GM18951 (cell line): ENCODE data around the gene CDK11A.
"Not testable (repeated sequence)": the region's sequence is repeated elsewhere in the genome, so short reads cannot be mapped to it uniquely, and the experiment has no call there.

Experiments
- POLR2A ChIP-seq: IDR thresholded peaks from 4 replicates; pipeline ENCODE4 v1.6.1; 2011; ENCODE audit warnings: mild to moderate bottlenecking; ENCODE audit not compliant: insufficient read length, insufficient read depth; ENCODE audit errors: extremely low read depth
- in situ Hi-C: fragments of 300-500 bp; cut with MboI; formaldehyde crosslinking; loops from one replicate; pipeline ENCODE4 v1.12.0; 2022; ENCODE audit warnings: low sequenced_read_pairs, mixed read lengths, inconsistent platforms; ENCODE audit not compliant: unreplicated experiment

Gene CDK11A

DNA sequence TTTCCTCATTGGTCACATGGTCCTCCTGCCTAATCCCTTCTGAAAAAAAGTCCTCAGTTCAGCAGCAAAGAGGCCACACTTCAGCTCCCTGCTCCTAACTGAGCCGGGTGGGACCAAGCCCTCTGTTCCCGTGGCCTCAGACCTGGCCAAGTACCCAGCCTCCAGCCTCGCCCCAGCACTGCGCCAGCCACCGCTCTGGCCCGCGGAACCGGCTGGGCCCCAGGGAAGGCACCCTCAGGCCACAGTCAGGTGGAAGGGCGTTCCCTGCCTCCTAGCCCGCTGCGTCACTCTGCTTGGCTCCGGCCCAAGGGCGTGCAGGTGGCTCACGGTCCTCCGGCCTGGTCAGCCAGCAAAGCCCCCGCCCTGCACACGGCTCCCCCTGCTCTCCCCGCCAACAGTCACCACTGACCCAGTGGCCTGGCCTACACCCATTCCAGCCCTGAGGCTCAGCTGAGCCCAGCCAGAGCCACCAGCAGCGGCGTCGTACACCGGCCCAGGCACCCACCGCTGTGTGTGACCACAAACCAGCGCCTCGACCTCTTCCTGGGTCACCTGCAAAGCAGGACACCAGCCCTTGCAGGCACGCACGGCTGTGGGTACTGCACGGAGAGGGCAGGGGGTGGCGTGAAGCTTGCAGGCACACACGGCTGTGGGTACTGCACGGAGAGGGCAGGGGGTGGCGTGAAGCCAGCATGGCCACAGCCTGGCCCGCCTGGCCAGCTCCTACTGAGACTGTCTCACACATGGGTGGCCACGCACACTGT lies 34.7 kb upstream of the CDK11A start:
- no peak for TF ChIP-seq POLR2A
- in situ Hi-C loops = no loop called here

DNA sequence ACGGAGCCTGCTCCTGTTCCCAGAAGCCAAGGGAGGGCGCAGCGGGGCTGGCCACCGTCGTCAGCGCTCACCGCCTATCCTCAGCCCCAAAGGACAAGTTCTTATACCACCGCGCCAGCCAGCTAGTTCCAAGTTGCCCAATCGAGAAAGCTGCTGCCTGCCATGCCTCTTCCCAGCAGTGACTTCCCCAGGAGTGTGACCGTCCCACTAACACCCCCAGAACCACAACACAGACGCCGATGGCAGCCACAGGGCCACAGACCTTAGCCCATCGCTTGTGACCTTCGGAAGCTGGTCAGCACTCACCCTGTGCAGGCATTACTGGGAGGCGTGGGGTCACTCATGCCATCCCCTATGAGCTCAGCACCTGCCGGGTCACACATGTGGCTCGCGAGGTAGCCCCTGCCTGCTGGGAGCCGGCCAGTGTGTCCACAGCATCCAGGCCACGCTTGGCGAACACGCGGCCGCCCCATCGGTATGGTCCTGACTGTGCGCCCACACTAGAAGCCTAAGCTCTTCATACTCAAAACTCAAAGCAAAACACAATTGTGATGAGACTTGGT lies 34.0 kb upstream of the CDK11A start:
- TF ChIP-seq POLR2A = no peak
- in situ Hi-C loops = no loop called here

DNA sequence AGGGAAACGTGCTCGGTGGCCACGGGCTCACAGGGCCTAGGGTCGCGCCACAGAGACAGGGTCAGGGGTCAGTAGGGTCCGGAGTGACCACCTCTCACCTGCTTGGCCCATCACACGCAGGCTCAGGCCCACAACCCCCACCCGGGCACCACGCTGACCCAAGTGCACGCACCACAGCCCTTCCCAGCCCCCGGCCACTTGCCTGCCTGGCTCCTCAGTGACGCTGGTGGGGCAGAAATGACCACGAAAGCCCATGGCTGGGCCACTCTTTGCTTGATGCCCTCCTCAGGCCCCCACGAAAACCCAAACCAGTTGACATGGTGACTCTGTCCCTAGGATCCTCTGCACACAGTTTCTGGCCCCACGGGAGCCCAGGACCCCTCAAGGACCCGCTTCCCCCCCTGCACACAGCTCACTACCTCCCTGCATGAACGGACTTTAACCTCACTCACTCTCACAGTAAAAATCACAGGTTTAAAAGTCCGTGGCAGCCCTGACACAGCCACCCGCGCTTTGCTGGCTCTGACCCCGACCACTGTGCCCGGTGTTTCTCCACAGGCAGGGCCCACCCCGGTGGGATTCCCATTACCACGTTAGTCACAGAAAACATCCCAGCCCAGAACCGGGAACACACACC lies 33.4 kb upstream of the CDK11A start:
- no peak for TF ChIP-seq POLR2A
- in situ Hi-C loops = no loop called here

DNA sequence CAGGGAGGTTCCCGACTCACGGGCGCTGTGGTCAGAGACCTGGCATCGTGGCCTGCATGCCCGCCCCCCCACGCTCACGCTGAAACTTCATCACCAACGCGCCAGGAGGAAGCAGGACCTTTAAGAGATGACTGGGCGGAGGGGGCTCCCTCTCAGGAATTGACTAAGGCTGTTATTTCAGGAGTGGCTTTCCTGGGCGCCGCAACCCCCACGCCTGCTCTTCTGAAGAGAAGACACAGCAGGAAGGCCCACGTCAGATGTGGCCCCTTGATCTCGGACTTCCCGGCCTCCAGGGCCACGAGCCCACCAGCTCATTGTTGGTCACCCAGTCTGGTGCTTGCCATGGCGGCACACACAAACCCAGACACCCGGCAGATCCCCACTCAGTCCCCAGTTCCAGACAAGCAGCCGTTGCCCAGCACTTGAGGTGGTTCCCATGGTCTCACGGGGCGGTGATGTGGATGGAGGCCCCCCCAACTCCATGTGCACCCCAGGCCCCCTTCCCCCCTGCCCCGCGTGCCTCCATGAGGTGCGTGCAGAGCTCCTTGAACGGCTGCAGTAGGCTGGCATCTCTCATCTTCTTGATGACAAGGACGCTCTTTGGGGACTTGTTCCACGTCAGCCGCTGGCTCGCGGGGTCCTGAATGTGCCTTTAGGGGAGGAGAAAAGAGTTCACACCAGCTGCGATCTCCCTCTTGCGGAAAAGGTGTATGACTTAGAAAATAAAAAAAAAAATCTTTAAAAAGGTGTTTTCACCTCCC lies 32.7 kb upstream of the CDK11A start:
- TF ChIP-seq POLR2A = no peak
- in situ Hi-C loops = no loop called here

DNA sequence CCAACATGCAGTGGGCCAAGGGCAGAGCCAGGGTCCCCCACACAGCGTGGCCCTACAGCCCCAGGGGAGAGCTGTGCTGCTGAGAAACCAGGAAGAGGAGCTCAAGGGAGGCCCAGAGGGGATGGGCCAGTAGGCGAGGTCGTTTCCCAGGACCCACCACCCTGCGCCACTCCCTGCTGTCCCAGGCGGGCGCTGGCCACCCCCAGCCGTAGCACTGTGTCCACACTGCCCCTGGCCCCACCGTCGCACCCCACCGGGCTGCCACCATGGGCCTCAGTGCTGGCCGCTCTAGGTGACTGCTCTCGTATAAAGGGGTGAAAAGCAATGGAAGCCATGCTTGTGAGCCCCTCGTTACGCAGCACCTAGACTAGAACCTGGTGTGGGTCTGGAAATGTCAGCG lies 31.7 kb upstream of the CDK11A start:
- TF ChIP-seq POLR2A = no peak
- in situ Hi-C loops = no loop called here

DNA sequence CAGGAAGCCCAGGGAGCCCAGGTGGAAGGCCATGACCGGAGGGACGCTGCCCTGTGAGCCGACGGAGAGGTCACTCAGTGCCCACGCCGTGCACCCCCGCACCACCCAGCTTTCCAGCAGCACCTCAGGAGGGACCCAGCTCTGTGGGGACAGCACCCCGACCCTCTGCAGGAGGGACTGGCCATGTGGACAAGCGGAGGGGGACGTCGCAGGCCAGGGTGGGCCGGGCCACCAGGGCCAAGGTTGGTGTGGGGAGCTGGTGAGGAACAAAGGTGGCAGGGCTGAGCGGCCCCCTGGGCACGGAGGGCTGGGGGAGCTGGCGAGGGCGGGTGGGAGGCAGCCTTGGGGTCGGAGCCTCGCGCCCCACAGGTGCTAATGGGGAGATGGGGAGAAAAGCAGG lies 31.3 kb upstream of the CDK11A start:
- in situ Hi-C loops = no loop called here
- TF ChIP-seq POLR2A = no peak

DNA sequence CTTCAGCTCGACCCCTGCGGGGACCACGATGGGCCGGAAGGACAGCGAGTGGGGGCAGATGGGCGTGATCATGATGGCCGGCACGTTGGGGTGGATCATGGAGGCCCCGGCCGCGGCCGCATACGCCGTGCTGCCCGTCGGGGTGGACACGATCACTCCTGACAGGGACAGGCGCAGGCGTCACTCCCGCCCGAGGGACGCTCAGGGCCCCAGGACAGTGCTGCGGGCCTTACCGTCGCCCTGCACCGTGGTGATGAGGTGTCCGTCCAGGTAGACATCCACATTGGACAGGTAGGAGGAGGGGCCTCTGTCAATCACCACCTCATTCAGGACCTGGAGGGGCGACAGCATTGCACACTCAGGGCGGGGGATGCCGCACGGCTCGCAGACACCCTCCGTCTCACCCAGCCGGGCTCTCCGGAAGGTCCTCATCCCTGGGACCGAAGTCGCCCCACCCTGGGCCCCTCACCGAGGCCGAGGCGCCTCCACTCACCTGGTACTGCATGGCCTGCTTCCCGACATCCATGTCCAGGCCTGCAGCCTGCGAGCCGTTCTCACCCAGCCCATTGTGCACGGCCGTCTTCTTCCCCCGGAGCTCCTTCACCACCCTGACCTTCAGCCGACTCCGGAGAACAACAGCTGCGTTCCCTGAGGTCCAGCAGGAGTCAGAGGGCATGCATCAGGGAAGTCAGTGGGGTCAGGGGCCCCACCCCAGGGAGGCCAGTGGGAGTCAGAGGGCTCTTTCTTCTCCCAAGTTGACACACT lies 30.1 kb upstream of the CDK11A start:
- in situ Hi-C loops = no loop called here
- TF ChIP-seq POLR2A = no peak

DNA sequence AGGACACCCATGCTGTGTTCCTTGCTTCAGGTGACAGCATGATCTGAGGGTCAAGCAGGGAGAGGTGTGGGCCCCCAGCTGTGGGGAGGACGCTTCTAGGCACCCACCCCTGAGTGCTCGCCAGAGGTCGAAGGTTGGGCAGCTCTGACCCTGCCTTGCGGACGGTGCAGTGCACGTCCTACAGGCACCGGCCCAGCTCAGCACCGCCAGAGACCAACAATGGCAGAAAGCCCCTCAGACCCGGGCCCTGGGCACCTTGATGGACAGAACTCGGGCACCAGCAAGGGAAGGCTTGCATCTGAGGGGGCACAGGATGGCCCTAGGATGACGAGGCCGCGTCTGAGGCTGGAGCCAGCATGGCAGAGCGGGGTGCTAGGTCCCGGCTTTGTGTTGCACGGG lies 29.4 kb upstream of the CDK11A start:
- no peak for TF ChIP-seq POLR2A
- in situ Hi-C loops = no loop called here

DNA sequence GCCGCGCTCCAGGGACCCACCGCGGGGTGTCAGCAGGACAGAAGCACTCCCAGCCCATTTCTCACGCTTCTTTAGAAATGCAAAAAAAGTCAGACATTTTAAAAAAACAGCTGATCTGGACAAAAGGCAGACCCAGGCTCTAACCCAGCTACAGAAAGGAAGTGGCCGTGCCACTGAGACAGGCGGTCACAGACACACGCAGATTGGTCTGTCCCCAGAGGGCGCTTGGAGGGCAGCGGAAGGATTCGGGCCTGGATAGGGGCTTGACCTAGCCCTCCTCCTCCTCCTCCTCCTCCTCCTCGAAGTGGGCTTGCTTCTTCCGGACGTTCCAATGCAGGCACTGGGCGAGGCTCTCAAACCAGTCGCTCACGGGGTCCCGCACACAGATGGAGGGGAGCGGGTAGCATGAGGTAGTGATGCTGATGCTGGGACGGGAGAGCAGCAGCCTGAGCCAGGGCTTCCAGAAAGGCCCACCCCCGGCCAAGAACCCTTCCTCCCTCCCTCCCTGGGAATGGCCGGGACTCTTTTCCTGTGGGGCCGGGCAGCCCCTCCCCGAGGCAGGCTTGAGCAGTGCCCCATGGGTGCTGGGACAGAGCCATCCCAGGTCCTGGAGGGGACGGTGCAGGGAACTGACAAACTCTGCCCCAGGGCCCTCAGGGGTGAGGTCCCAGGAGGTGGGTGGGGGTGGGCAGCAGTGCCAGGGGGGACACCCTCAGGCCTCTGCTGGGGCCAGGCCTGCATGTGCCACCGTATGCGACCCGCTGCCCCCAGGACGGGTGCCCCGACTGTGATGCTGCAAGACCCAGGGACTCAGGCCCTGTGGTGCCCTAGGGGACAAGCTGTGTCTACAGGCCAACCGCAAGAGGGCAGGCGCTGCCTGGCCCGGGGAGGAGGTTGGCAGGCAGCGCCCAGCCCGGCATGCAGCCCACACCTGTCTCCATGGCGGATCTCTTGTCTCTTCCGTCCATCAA lies 28.8 kb upstream of the CDK11A start:
- TF ChIP-seq POLR2A = no peak
- in situ Hi-C loops = no loop called here

DNA sequence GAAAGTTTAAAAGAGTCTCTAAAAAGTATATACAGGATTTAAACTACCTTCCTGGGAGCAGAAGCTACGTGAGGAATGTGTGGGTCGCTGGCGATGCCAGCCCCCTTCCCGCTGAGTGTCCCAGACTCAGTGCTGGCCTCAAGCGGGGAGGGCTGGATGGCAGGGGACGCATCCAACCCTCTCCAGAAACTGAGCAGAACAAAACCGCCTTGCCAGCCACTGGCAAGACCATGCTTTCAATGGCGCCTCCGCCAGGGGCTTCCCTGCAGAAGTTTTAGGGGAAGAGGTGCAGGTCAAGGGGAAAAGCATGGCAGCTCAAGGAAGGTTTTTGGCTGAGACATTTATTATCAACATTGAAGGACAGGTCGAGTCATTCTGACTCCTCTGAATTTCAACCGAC lies 28.0 kb upstream of the CDK11A start:
- no peak for TF ChIP-seq POLR2A
- in situ Hi-C loops = no loop called here

DNA sequence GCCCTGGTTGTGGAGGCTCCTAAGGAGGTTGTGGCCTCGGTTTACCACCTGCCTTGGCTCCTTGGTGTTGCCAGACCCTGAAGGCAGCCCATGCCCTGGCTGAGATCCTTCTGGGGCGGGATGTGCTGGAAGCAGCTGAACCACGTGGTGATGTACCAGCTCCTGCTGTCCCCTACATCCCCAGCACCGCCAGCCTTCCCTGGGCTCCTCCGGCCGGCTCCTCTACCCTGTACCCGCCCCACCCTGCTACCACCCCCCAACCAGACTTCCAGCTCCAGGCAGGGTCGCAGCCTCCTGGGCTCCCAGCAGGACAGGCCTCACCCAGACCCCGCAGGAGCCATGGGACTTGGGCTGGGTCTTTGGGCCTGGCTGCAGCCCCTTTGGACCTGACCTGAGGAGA lies 25.8 kb upstream of the CDK11A start:
- in situ Hi-C loops = not testable (repeated sequence)
